CD4-positive, CD25-positive, alpha-beta regulatory T cell (primary cell): ENCODE results near the gene C10orf90. TPM values are rescaled to one million over a fixed set of nuclear protein-coding genes. Genes with fewer than 3 reads are reported as not detected.

Experiments used
- ATAC-seq, 2 donors: fragments of 150-1000 bp; cut with Tn5 transposase; one replicate each; pipeline ENCODE4 v1.10.0; 2021; ENCODE audit warnings: low read depth in 2 of 2, moderate number of reproducible peaks in 2 of 2, moderate library complexity in 1 of 2
- DNase-seq, 3 donors: peaks; one replicate each; pipeline versions ENCODE4 v3.0.0 to v3.0.0-alpha.2; 2012 to 2022; ENCODE audit warnings: mixed read lengths in 1 of 3
- H3K27ac ChIP-seq: one replicate; pipeline ENCODE4 v1.7.0; 2013; ENCODE audit warnings: mild to moderate bottlenecking, low read length; ENCODE audit not compliant: insufficient read depth, poor library complexity, severe bottlenecking
- H3K27me3 ChIP-seq: one replicate; pipeline ENCODE4 v1.7.0; 2013; ENCODE audit warnings: low read length; ENCODE audit not compliant: control insufficient read depth, insufficient read depth
- H3K36me3 ChIP-seq: one replicate; pipeline ENCODE4 v1.7.0; 2013; ENCODE audit warnings: mild to moderate bottlenecking, low read length, moderate library complexity; ENCODE audit not compliant: control insufficient read depth, insufficient read depth
- H3K4me1 ChIP-seq: 2 replicates; pipeline ENCODE4 v1.7.0; 2013; ENCODE audit warnings: mild to moderate bottlenecking, low read length; ENCODE audit not compliant: insufficient read depth, control insufficient read depth, poor library complexity, severe bottlenecking
- H3K4me3 ChIP-seq: one replicate; pipeline ENCODE4 v1.7.0; 2013; ENCODE audit warnings: low read depth, mild to moderate bottlenecking, low read length, moderate library complexity
- H3K9me3 ChIP-seq, 2 experiments: 1 replicate in 1 of 2; 2 replicates in 1 of 2; pipeline ENCODE4 v1.7.0; 2013; ENCODE audit warnings: low read length in 2 of 2, mild to moderate bottlenecking in 1 of 2, moderate library complexity in 1 of 2; ENCODE audit not compliant: control insufficient read depth in 2 of 2
- H3K27ac Mint-ChIP-seq, 3 donors: one replicate each; pipeline ENCODE4 v1.8.0; 2020 to 2022; ENCODE audit warnings: mild to moderate bottlenecking in 3 of 3, mixed read lengths in 3 of 3, moderate library complexity in 2 of 3
- H3K27me3 Mint-ChIP-seq: one replicate; pipeline ENCODE4 v1.8.0; 2022; ENCODE audit warnings: mild to moderate bottlenecking, mixed read lengths
- H3K36me3 Mint-ChIP-seq: one replicate; pipeline ENCODE4 v1.8.0; 2020; ENCODE audit warnings: mixed read lengths
- H3K4me1 Mint-ChIP-seq, 4 donors: one replicate each; pipeline ENCODE4 v1.8.0; 2020 to 2022; ENCODE audit warnings: mixed read lengths in 4 of 4, mild to moderate bottlenecking in 1 of 4
- H3K4me3 Mint-ChIP-seq, 4 donors: one replicate each; pipeline ENCODE4 v1.8.0; 2020 to 2022; ENCODE audit warnings: mild to moderate bottlenecking in 4 of 4, mixed read lengths in 4 of 4, moderate library complexity in 3 of 4
- H3K9me3 Mint-ChIP-seq, 7 donors: one replicate each; pipeline ENCODE4 v1.8.0; 2020 to 2022; ENCODE audit warnings: mixed read lengths in 7 of 7, mild to moderate bottlenecking in 3 of 7, moderate library complexity in 2 of 7
- polyA plus RNA-seq, 4 donors: library from polyadenylated mRNA; unstranded; fragments of 300-500 nt; fragmentation: Illumina TruSeq; gene quantifications; one replicate each; pipeline ENCODE4 v1.2.3, GENCODE V29; 2021
- total RNA-seq: library from RNA; stranded (reverse); gene quantifications from one replicate; pipeline ENCODE4 v1.2.3, GENCODE V29; 2022

C10orf90 gene
- total and polyA plus RNA-seq, 5 donors from 2014 or later, result not detected

- no peaks in the 10 kb centered on the region for H3K4me1 ChIP-seq
- no peak overlapping the region for H3K4me3 Mint-ChIP-seq
- no peak overlapping the region for H3K4me3 ChIP-seq
- no peaks in the 10 kb centered on the region for H3K9me3 ChIP-seq
- no peaks in the 10 kb centered on the region for H3K36me3 ChIP-seq
- H3K36me3 Mint-ChIP-seq, result no peaks in the 10 kb centered on the region
- H3K27me3 ChIP-seq, result no peaks in the 10 kb centered on the region
- peaks cover 0 to 4% (median 0%) of the 10 kb centered on the region in 7 donors for H3K9me3 Mint-ChIP-seq
- no peaks in the 10 kb centered on the region for H3K27me3 Mint-ChIP-seq
- no peak for DNase-seq
- H3K4me1 Mint-ChIP-seq, result peaks cover 0 to 3% (median 0%) of the 10 kb centered on the region in 4 donors
- no peak overlapping the region for H3K27ac ChIP-seq
- ATAC-seq, result no peak
- H3K27ac Mint-ChIP-seq, result no peak overlapping the region
These were observed 215.3 kb downstream of the C10orf90 start for GRCh38 chr10:126455036-126455765.

- no peak for DNase-seq
- Mint-ChIP-seq H3K27me3 (peaks cover 3% of the 10 kb centered on the region), H3K9me3 (peaks cover 0 to 4% (median 0%) of the 10 kb centered on the region in 7 donors), H3K36me3 (no peaks in the 10 kb centered on the region), H3K27ac (peak overlapping the region in 1 of 3 donors; percentile 33), H3K4me3 (no peak overlapping the region), H3K4me1 (no peaks in the 10 kb centered on the region)
- Histone ChIP-seq H3K36me3 (no peaks in the 10 kb centered on the region), H3K4me3 (no peak overlapping the region), H3K27ac (no peak overlapping the region), H3K9me3 (no peaks in the 10 kb centered on the region), H3K4me1 (no peaks in the 10 kb centered on the region), H3K27me3 (no peaks in the 10 kb centered on the region)
- no peak for ATAC-seq
These were observed 216.3 kb downstream of the C10orf90 start for GRCh38 chr10:126454045-126454751.

- Histone ChIP-seq H3K36me3 (no peaks in the 10 kb centered on the region), H3K27me3 (no peaks in the 10 kb centered on the region), H3K4me3 (no peak overlapping the region), H3K9me3 (no peaks in the 10 kb centered on the region), H3K27ac (no peak overlapping the region), H3K4me1 (no peaks in the 10 kb centered on the region)
- Mint-ChIP-seq H3K4me1 (no peaks in the 10 kb centered on the region), H3K27ac (no peak overlapping the region), H3K4me3 (no peak overlapping the region), H3K9me3 (peaks cover 0 to 4% (median 0%) of the 10 kb centered on the region in 7 donors), H3K36me3 (no peaks in the 10 kb centered on the region), H3K27me3 (peaks cover 4% of the 10 kb centered on the region)
- ATAC-seq (no peak), DNase-seq (no peak)
These were observed 218.2 kb downstream of the C10orf90 start for GRCh38 chr10:126452245-126452644.

- Mint-ChIP-seq H3K36me3 (no peaks in the 10 kb centered on the region), H3K27me3 (peaks cover 11% of the 10 kb centered on the region), H3K27ac (no peak overlapping the region), H3K4me1 (no peaks in the 10 kb centered on the region), H3K4me3 (no peak overlapping the region), H3K9me3 (peaks cover 0 to 4% (median 0%) of the 10 kb centered on the region in 7 donors)
- Histone ChIP-seq H3K4me3 (no peak overlapping the region), H3K36me3 (no peaks in the 10 kb centered on the region), H3K27ac (no peak overlapping the region), H3K27me3 (no peaks in the 10 kb centered on the region), H3K9me3 (no peaks in the 10 kb centered on the region), H3K4me1 (no peaks in the 10 kb centered on the region)
- ATAC-seq (no peak), DNase-seq (no peak)
These were observed 222.4 kb downstream of the C10orf90 start for GRCh38 chr10:126448091-126448490.

GRCh38 chr10:126439942-126440341 is 230.6 kb downstream of the C10orf90 start:
- no peak overlapping the region for H3K27ac ChIP-seq
- no peaks in the 10 kb centered on the region for H3K4me1 ChIP-seq
- no peak for DNase-seq
- H3K27me3 Mint-ChIP-seq, result peaks cover 35% of the 10 kb centered on the region
- H3K27ac Mint-ChIP-seq, result no peak overlapping the region
- no peaks in the 10 kb centered on the region for H3K27me3 ChIP-seq
- H3K9me3 ChIP-seq, result no peaks in the 10 kb centered on the region
- H3K4me1 Mint-ChIP-seq, result no peaks in the 10 kb centered on the region
- H3K36me3 Mint-ChIP-seq, result no peaks in the 10 kb centered on the region
- H3K36me3 ChIP-seq, result no peaks in the 10 kb centered on the region
- no peak for ATAC-seq
- H3K9me3 Mint-ChIP-seq, result peaks cover 0 to 4% (median 1%) of the 10 kb centered on the region in 7 donors
- no peak overlapping the region for H3K4me3 Mint-ChIP-seq
- no peak overlapping the region for H3K4me3 ChIP-seq

GRCh38 chr10:126438407-126438783 is 232.1 kb downstream of the C10orf90 start:
- no peaks in the 10 kb centered on the region for H3K27me3 ChIP-seq
- Mint-ChIP-seq H3K9me3 (peaks cover 0 to 4% (median 1%) of the 10 kb centered on the region in 7 donors), H3K4me1 (no peaks in the 10 kb centered on the region)

GRCh38 chr10:126437635-126438406 is 232.7 kb downstream of the C10orf90 start:
- Histone ChIP-seq H3K27ac (no peak overlapping the region), H3K4me1 (no peaks in the 10 kb centered on the region), H3K9me3 (no peaks in the 10 kb centered on the region), H3K36me3 (no peaks in the 10 kb centered on the region), H3K4me3 (no peak overlapping the region), H3K27me3 (no peaks in the 10 kb centered on the region)
- Mint-ChIP-seq H3K9me3 (peaks cover 0 to 4% (median under 1%) of the 10 kb centered on the region in 7 donors), H3K27ac (no peak overlapping the region), H3K4me1 (no peaks in the 10 kb centered on the region), H3K36me3 (no peaks in the 10 kb centered on the region), H3K4me3 (no peak overlapping the region), H3K27me3 (peaks cover 27% of the 10 kb centered on the region)
- ATAC-seq (no peak), DNase-seq (no peak)

More at GRCh38 chr10:126438407-126438783, 232.1 kb downstream of the C10orf90 start:
- H3K27ac Mint-ChIP-seq, result no peak overlapping the region
- peaks cover 28% of the 10 kb centered on the region for H3K27me3 Mint-ChIP-seq
- no peaks in the 10 kb centered on the region for H3K9me3 ChIP-seq
- no peaks in the 10 kb centered on the region for H3K36me3 ChIP-seq
- H3K4me3 Mint-ChIP-seq, result no peak overlapping the region
- no peak overlapping the region for H3K4me3 ChIP-seq
- no peaks in the 10 kb centered on the region for H3K4me1 ChIP-seq
- H3K27ac ChIP-seq, result no peak overlapping the region
- DNase-seq (no peak), ATAC-seq (no peak)
- H3K36me3 Mint-ChIP-seq, result no peaks in the 10 kb centered on the region
